Breast epithelium (tissue), 3 donors: ENCODE data around the gene SYNJ2.

ENCODE experiments used
- CTCF ChIP-seq, 3 donors: fragments of 450-650 bp; IDR thresholded peaks; one replicate each; pipeline ENCODE4 v1.5.1; 2016 to 2017; ENCODE audit warnings: antibody characterized with exemption in 3 of 3, mild to moderate bottlenecking in 3 of 3, moderate library complexity in 3 of 3
- POLR2A ChIP-seq: fragments of 450-650 bp; IDR thresholded peaks from one replicate; pipeline ENCODE4 v1.6.1; 2016; ENCODE audit warnings: antibody characterized with exemption, mild to moderate bottlenecking, moderate library complexity

- TF ChIP-seq CTCF (IDR thresholded peaks at IDR 0.05), result no peak
- TF ChIP-seq POLR2A, result no peak
Observed at GRCh38 chr6:157984128-157984527, 2.5 kb downstream of the SYNJ2 start.
